Thoracic aorta (tissue), 2 donors: ENCODE measurements around the gene TKT. TPM values are rescaled to one million over a fixed set of nuclear protein-coding genes. Genes with fewer than 3 reads are reported as not detected.

Source experiments
- ATAC-seq: fragments of 150-250 bp; one replicate; pipeline ENCODE4 v1.8.0; 2017; ENCODE audit warnings: low read depth; ENCODE audit not compliant: insufficient number of reproducible peaks, low FRiP score
- DNase-seq: peaks from one replicate; pipeline ENCODE4 v3.0.0-alpha.2; 2020; ENCODE audit warnings: low spot score
- H3K27ac ChIP-seq, 2 donors: fragments of 200-600 bp; sonication (generic); 1 replicate in 1 of 2; 2 replicates in 1 of 2; pipeline ENCODE4 v1.5.1; 2016; ENCODE audit warnings: mild to moderate bottlenecking in 2 of 2, moderate library complexity in 2 of 2
- H3K27me3 ChIP-seq: fragments of 200-600 bp; sonication (generic); replicated peaks from 2 replicates; pipeline ENCODE4 v1.6.0; 2016; ENCODE audit warnings: mild to moderate bottlenecking; ENCODE audit not compliant: insufficient read depth
- H3K36me3 ChIP-seq: fragments of 200-600 bp; sonication (generic); one replicate; pipeline ENCODE4 v1.5.1; 2016
- H3K4me1 ChIP-seq, 2 donors: fragments of 200-600 bp; sonication (generic); 1 replicate in 1 of 2; 2 replicates in 1 of 2; pipeline versions ENCODE4 v1.5.1 to v1.6.0; 2016; ENCODE audit warnings: low read depth in 2 of 2, mild to moderate bottlenecking in 1 of 2; ENCODE audit not compliant: control insufficient read depth in 1 of 2
- H3K4me3 ChIP-seq: fragments of 200-600 bp; sonication (generic); 2 replicates; pipeline ENCODE4 v1.5.1; 2016; ENCODE audit warnings: mild to moderate bottlenecking
- H3K9me3 ChIP-seq: fragments of 200-600 bp; sonication (generic); 2 replicates; pipeline ENCODE4 v1.5.1; 2016
- total RNA-seq, 2 donors: library from RNA; depleted of rRNA; stranded (reverse); fragments of >200 nt; gene quantifications; one replicate each; pipeline versions ENCODE4 v1.1.0 to v1.2.3, GENCODE V29; 2016
- TF ChIP-seq, protein P1 (sequence below): fragments of 200-600 bp; sonication (generic); IDR thresholded peaks from one replicate; pipeline ENCODE4 v1.5.1; 2019; ENCODE audit warnings: antibody characterized with exemption

The TKT gene
- total RNA-seq, 2 donors from 2014 or later = 138 to 240 TPM

DNA sequence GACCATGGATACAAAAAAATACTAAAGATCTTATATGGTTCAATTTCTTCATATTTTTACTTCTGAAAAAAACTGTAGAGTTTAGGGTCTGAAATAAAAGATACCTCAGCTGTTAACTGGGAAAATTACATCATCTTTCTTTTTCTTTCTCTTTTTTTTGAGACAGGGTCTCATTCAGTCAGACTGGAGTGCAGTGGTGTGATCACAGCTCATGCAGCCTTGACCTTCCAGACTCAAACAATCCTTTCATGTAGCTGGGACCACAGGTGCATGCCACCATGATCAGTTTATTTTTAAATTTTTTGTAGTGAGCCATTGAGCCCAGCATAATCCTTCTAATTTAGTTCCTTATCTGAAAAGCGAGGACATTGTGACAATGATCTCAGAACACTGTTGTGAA lies 39.6 kb upstream of the TKT start:
- peaks cover 19% of the 10 kb centered on the region for H3K36me3 ChIP-seq
- DNase-seq (no peak), ATAC-seq (no peak)
- peaks cover 3 to 8% of the 10 kb centered on the region in 2 donors for H3K4me1 ChIP-seq
- H3K9me3 ChIP-seq = no peaks in the 10 kb centered on the region
- no peak overlapping the region for H3K27ac ChIP-seq
- TF ChIP-seq, protein P1, sequence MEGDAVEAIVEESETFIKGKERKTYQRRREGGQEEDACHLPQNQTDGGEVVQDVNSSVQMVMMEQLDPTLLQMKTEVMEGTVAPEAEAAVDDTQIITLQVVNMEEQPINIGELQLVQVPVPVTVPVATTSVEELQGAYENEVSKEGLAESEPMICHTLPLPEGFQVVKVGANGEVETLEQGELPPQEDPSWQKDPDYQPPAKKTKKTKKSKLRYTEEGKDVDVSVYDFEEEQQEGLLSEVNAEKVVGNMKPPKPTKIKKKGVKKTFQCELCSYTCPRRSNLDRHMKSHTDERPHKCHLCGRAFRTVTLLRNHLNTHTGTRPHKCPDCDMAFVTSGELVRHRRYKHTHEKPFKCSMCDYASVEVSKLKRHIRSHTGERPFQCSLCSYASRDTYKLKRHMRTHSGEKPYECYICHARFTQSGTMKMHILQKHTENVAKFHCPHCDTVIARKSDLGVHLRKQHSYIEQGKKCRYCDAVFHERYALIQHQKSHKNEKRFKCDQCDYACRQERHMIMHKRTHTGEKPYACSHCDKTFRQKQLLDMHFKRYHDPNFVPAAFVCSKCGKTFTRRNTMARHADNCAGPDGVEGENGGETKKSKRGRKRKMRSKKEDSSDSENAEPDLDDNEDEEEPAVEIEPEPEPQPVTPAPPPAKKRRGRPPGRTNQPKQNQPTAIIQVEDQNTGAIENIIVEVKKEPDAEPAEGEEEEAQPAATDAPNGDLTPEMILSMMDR = no peak
- H3K4me3 ChIP-seq = no peak overlapping the region
- no peaks in the 10 kb centered on the region for H3K27me3 ChIP-seq

DNA sequence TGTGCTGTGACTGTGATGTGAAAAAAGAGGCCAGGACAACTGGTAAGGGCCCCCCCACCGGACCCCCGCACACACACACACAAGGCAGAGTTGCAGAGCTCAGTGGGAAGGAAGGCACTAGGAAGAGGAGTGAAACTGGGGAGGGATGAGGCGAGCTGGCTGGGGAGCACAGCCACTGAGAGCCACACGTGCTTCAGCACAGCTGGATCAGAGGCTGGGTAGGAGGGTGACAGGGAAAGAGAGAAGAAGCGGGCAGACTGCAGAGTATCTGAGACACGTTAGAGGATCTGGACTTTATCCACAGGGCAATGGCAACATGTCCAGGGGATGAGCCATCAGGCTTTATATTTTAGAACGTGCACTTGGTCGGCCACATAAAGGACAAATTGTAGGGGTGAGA lies 38.0 kb upstream of the TKT start:
- H3K36me3 ChIP-seq = peaks cover 21% of the 10 kb centered on the region
- no peaks in the 10 kb centered on the region for H3K27me3 ChIP-seq
- ATAC-seq = no peak
- no peak for DNase-seq
- TF ChIP-seq, protein P1 = no peak
- H3K27ac ChIP-seq = no peak overlapping the region
- H3K9me3 ChIP-seq = no peaks in the 10 kb centered on the region
- H3K4me1 ChIP-seq = no peaks in the 10 kb centered on the region
- H3K4me3 ChIP-seq = no peak overlapping the region

- TF ChIP-seq, protein P1 = no peak
- H3K4me1 ChIP-seq = no peaks in the 10 kb centered on the region
- peaks cover 25% of the 10 kb centered on the region for H3K36me3 ChIP-seq
- no peak for DNase-seq
- no peaks in the 10 kb centered on the region for H3K9me3 ChIP-seq
- H3K4me3 ChIP-seq = no peak overlapping the region
- H3K27me3 ChIP-seq = no peaks in the 10 kb centered on the region
- H3K27ac ChIP-seq = no peak overlapping the region
- ATAC-seq = no peak
These were observed 32.4 kb upstream of the TKT start for GRCh38 chr3:53288214-53288613.

DNA sequence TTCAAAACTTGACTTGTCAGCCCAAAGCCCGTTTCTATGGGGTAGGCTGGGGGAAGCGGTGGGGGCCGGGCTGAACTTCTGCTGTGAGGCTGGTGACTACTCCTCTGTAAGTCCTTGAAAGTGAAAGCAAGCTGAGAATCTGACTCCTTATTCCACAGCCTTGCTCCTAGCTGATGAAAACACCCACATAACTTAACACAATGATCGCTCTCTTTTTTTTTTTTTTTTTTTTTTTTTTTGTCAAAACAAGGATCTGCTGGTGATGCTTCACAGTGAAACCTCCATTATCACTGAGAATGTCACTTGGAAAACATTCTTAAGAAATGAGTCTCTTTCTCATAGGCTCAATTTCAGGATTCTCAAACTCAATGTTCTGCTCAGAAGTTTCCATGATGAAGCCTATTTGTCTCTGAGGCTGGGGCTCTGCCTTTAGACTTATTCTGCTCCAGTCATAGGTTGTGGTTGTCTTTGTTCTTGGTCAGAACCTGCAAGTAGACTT lies 31.4 kb upstream of the TKT start:
- no peak overlapping the region for H3K4me3 ChIP-seq
- H3K36me3 ChIP-seq = peaks cover 22% of the 10 kb centered on the region
- TF ChIP-seq, protein P1 = no peak
- DNase-seq = no peak
- no peaks in the 10 kb centered on the region for H3K4me1 ChIP-seq
- no peaks in the 10 kb centered on the region for H3K27me3 ChIP-seq
- no peak overlapping the region for H3K27ac ChIP-seq
- ATAC-seq = no peak
- no peaks in the 10 kb centered on the region for H3K9me3 ChIP-seq

GRCh38 chr3:53286727-53287126 lies 30.9 kb upstream of the TKT start:
- Histone ChIP-seq H3K27me3 (no peaks in the 10 kb centered on the region), H3K27ac (no peak overlapping the region), H3K4me1 (no peaks in the 10 kb centered on the region), H3K9me3 (no peaks in the 10 kb centered on the region), H3K36me3 (peaks cover 17% of the 10 kb centered on the region), H3K4me3 (no peak overlapping the region)
- ATAC-seq (no peak), DNase-seq (no peak)
- TF ChIP-seq, protein P1 = no peak
